HG03139 (cell line): ENCODE results near the gene CDC37L1.
A peak's percentile ranks its signal among the peaks of the same experiment; 100 is the strongest.

ENCODE experiments used
- ATAC-seq: cut with Tn5 transposase; IDR thresholded peaks from one replicate; pipeline ENCODE4 v1.9.1; 2021; ENCODE audit not compliant: unreplicated experiment

Gene CDC37L1

GRCh38 chr9:4667681-4668080, 11.7 kb upstream of the CDC37L1 start:
- ATAC-seq: no peak

GRCh38 chr9:4668604-4669003, 10.8 kb upstream of the CDC37L1 start:
- no peak for ATAC-seq

GRCh38 chr9:4669890-4670289, 9.5 kb upstream of the CDC37L1 start:
- ATAC-seq: no peak

- ATAC-seq: no peak
Observed at GRCh38 chr9:4670591-4670990, 8.8 kb upstream of the CDC37L1 start.

- no peak for ATAC-seq
Observed at GRCh38 chr9:4671737-4672136, 7.6 kb upstream of the CDC37L1 start.

- ATAC-seq: no peak
Observed at GRCh38 chr9:4674783-4675182, 4.6 kb upstream of the CDC37L1 start.

GRCh38 chr9:4677392-4677791, 2.0 kb upstream of the CDC37L1 start:
- no peak for ATAC-seq

- ATAC-seq: no peak
Observed at GRCh38 chr9:4678679-4679267, 596 bp upstream of the CDC37L1 start.

- peak; percentile 4 for ATAC-seq
Observed at GRCh38 chr9:4680173-4680525, 780 bp downstream of the CDC37L1 start.

GRCh38 chr9:4680750-4681149, 1.4 kb downstream of the CDC37L1 start:
- ATAC-seq: no peak

GRCh38 chr9:4684820-4685219, 5.5 kb downstream of the CDC37L1 start:
- no peak for ATAC-seq

- ATAC-seq: no peak
Observed at GRCh38 chr9:4686112-4686511, 6.7 kb downstream of the CDC37L1 start.

GRCh38 chr9:4686584-4686983, 7.2 kb downstream of the CDC37L1 start:
- ATAC-seq: no peak

- ATAC-seq: no peak
Observed at GRCh38 chr9:4689021-4689420, 9.7 kb downstream of the CDC37L1 start.

GRCh38 chr9:4689687-4690104, 10.3 kb downstream of the CDC37L1 start:
- ATAC-seq: peak; percentile 58

- peak; percentile 55 for ATAC-seq
Observed at GRCh38 chr9:4690144-4690543, 10.8 kb downstream of the CDC37L1 start.

- ATAC-seq: no peak
Observed at GRCh38 chr9:4691795-4692194, 12.4 kb downstream of the CDC37L1 start.

GRCh38 chr9:4700091-4700490, 20.7 kb downstream of the CDC37L1 start:
- no peak for ATAC-seq

- no peak for ATAC-seq
Observed at GRCh38 chr9:4700932-4701331, 21.6 kb downstream of the CDC37L1 start.

- ATAC-seq: no peak
Observed at GRCh38 chr9:4701526-4701925, 22.2 kb downstream of the CDC37L1 start.

- ATAC-seq: no peak
Observed at GRCh38 chr9:4704129-4704528, 24.8 kb downstream of the CDC37L1 start.

GRCh38 chr9:4706021-4706420, 26.7 kb downstream of the CDC37L1 start:
- ATAC-seq: no peak

GRCh38 chr9:4706971-4707622, 27.7 kb downstream of the CDC37L1 start:
- no peak for ATAC-seq
